Immature natural killer cell (primary cell): ENCODE data around the gene HSD17B10. TPM values are rescaled to one million over a fixed set of nuclear protein-coding genes. Genes with fewer than 3 reads are reported as not detected.
"Not testable (repeated sequence)": the region's sequence is repeated elsewhere in the genome, so short reads cannot be mapped to it uniquely, and the experiment has no call there.

Experiments used
- DNase-seq, 3 donors: peaks; one replicate each; pipeline ENCODE4 v3.0.0; 2022; ENCODE audit warnings: mixed read lengths in 1 of 3
- H3K27ac Mint-ChIP-seq, 6 donors: one replicate each; pipeline ENCODE4 v1.8.0; 2020; ENCODE audit warnings: mixed read lengths in 6 of 6, mild to moderate bottlenecking in 5 of 6, inconsistent platforms in 4 of 6, moderate library complexity in 3 of 6
- H3K27me3 Mint-ChIP-seq, 3 donors: one replicate each; pipeline ENCODE4 v1.8.0; 2020 to 2021; ENCODE audit warnings: low read depth in 3 of 3, mild to moderate bottlenecking in 3 of 3, mixed read lengths in 3 of 3, moderate library complexity in 3 of 3, inconsistent platforms in 1 of 3
- H3K36me3 Mint-ChIP-seq, 3 donors: one replicate each; pipeline ENCODE4 v1.8.0; 2020; ENCODE audit warnings: mixed read lengths in 3 of 3, inconsistent platforms in 2 of 3, mild to moderate bottlenecking in 2 of 3
- H3K4me1 Mint-ChIP-seq, 2 donors: one replicate each; pipeline ENCODE4 v1.8.0; 2020; ENCODE audit warnings: inconsistent platforms in 2 of 2, mild to moderate bottlenecking in 2 of 2, mixed read lengths in 2 of 2, moderate library complexity in 1 of 2
- H3K4me3 Mint-ChIP-seq, 5 donors: one replicate each; pipeline ENCODE4 v1.8.0; 2020; ENCODE audit warnings: mild to moderate bottlenecking in 5 of 5, mixed read lengths in 5 of 5, inconsistent platforms in 3 of 5, moderate library complexity in 3 of 5
- H3K9me3 Mint-ChIP-seq, 6 donors: one replicate each; pipeline ENCODE4 v1.8.0; 2020; ENCODE audit warnings: mild to moderate bottlenecking in 6 of 6, mixed read lengths in 6 of 6, inconsistent platforms in 4 of 6, moderate library complexity in 3 of 6
- polyA plus RNA-seq, 3 donors: library from polyadenylated mRNA; unstranded; fragments of 300-500 nt; fragmentation: Illumina TruSeq; gene quantifications; one replicate each; pipeline ENCODE4 v1.2.3, GENCODE V29; 2021

HSD17B10 gene
- polyA plus RNA-seq, 3 donors from 2014 or later: 170 to 194 (median 188) TPM

DNA sequence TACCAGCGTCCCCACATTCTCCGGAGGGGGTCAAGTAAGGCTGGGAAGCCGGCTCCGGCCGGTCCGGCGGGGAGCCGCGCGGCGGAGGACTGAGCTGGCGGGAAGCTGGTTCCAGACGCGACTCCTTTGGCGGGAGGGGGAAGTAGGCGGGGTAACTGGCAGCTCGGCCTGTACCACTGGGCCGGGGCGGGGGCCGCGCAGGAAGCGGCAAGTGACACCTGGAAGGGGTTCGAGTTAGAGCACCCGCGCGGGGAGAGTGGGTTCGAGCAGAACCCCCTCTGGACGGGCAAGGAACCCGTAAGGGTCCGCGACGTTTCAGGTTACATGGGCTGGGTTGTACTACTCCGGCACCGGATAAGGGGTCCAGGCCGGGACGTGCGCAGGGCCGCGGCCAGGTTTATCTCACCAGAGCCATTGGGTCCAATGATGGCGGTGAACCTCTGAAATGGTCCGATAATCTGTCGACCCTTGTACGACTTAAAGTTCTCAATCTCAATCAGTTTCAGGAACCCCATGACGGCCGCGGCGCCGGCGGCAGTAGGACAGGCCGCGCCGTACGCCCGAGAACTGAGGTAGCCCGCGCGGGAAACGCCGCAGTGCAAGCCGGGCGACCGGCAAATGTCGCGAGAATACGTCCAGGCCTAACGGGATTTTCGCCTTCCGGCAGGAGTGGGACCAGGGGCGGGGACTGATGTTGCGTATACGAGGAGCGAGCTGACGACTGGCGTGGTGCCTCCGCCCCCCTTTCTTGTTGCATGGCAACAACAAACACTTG lies 11.9 kb downstream of the HSD17B10 start, which contains the start of gene SMC1A:
Gene SMC1A (minus strand): TSS at position 569 of the 775 bp plus-strand sequence. CDS start 54 bp downstream, at position 515.
- peaks cover 35 to 44% of the 10 kb centered on the region in 2 donors for H3K4me1 Mint-ChIP-seq
- H3K9me3 Mint-ChIP-seq: no peaks in the 10 kb centered on the region
- H3K27me3 Mint-ChIP-seq: peaks cover 6 to 14% (median 7%) of the 10 kb centered on the region in 3 donors
- H3K27ac Mint-ChIP-seq: peak within 1 kb of the TSS; percentile 94 to 99 (median 98)
- peak; percentile 98 to 99 (median 98) for DNase-seq
- no peaks in the 10 kb centered on the region for H3K36me3 Mint-ChIP-seq
- peak within 1 kb of the TSS; percentile 92 to 97 (median 94) for H3K4me3 Mint-ChIP-seq

DNA sequence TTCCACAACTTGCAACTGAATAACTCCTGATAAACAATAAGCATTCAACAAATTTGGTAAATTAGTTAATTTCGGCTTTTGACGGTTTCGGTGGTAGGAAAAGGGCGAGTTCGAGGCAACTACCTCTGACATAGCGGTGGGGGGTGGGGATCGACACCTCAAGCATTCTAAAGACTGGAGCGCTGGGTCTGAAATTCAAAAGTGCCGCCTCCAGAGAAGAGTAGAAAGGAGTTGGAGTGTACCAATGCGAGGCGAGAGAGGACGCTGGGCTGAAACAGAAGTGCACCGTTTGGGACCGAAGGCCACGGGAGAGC lies 12.4 kb downstream of the HSD17B10 start:
- Mint-ChIP-seq H3K27ac (peak overlapping the region; percentile 94 to 99 (median 98)), H3K9me3 (no peaks in the 10 kb centered on the region), H3K36me3 (no peaks in the 10 kb centered on the region), H3K4me1 (peaks cover 35 to 44% of the 10 kb centered on the region in 2 donors), H3K4me3 (peak overlapping the region; percentile 92 to 97 (median 94)), H3K27me3 (peaks cover 6 to 14% (median 7%) of the 10 kb centered on the region in 3 donors)
- DNase-seq: no peak

DNA sequence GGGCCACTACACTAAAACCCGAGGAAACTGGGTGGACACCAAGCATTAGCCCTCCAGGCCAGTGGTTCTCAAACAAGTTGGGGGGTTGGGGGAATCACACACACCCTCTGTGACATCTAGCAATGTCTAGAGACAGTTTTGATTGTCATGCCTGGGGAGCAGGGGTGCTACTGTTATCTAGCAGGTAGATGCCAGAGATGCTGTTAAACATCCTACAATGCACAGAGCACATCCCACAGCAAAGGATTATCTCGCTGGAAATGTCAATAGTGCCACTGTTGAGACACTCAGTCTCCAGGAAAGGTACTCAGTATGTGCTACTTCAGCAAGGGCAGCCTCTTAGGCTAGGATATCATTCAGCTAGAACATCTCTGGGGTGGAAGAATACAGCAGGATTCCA lies 13.0 kb downstream of the HSD17B10 start:
- peak overlapping the region; percentile 92 to 97 (median 94) for H3K4me3 Mint-ChIP-seq
- H3K27ac Mint-ChIP-seq: peak overlapping the region; percentile 94 to 99 (median 98)
- peaks cover 35 to 44% of the 10 kb centered on the region in 2 donors for H3K4me1 Mint-ChIP-seq
- H3K36me3 Mint-ChIP-seq: no peaks in the 10 kb centered on the region
- H3K27me3 Mint-ChIP-seq: peaks cover 6 to 14% (median 7%) of the 10 kb centered on the region in 3 donors
- DNase-seq: no peak
- H3K9me3 Mint-ChIP-seq: no peaks in the 10 kb centered on the region

DNA sequence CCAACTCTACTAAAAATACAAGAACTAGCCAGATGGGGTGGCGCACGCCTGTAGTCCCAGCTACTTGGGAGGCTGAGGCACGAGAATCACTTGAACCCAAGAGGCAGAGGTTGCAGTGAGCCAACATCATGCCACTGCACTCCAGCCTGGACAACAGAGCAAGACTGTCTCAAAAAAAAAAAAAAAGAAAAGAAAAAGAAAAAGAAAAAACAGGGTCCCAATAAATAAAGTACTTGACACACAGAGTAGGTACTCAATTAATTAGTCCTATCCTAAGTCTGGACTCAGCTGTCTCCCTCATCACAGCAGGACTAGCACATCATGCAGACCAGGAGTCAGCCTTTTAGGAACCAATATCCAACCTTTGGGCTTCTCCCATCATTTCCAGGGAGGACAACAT lies 13.8 kb downstream of the HSD17B10 start:
- not testable (repeated sequence) for H3K36me3 Mint-ChIP-seq, H3K9me3 Mint-ChIP-seq, DNase-seq
- peaks cover 35 to 44% of the 10 kb centered on the region in 2 donors for H3K4me1 Mint-ChIP-seq
- H3K27me3 Mint-ChIP-seq: peaks cover 6 to 14% (median 7%) of the 10 kb centered on the region in 3 donors
- peak overlapping the region in 3 of 6 donors; percentile 7 to 98 (median 98) for H3K27ac Mint-ChIP-seq
- H3K4me3 Mint-ChIP-seq: peak overlapping the region in 4 of 5 donors; percentile 44 to 94 (median 93)

DNA sequence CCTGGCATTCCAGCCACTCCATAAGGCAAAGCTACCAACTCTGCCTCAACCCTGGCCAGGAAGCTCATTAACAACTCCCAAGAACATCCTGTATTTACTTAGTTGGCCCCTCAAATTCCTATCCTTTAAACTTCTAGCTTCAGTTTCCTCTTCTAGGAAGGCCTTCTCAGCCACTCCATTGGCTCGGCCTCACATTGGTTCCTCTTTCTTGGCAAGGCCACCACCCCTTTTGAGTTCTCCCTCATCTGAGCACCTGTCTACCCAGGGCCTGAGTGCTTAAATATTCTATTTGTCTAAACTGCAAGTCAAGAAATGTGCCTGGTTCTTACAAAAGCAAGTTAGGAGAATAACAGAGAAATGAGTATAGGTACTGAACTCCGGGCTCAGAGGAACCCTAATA lies 21.7 kb downstream of the HSD17B10 start:
- Mint-ChIP-seq H3K27me3 (peaks cover 0 to 4% (median 1%) of the 10 kb centered on the region in 3 donors), H3K4me1 (peaks cover 6 to 14% of the 10 kb centered on the region in 2 donors), H3K36me3 (peaks cover 4 to 48% (median 26%) of the 10 kb centered on the region in 3 donors), H3K4me3 (no peak overlapping the region), H3K9me3 (peaks cover 0 to 4% (median 0%) of the 10 kb centered on the region in 6 donors), H3K27ac (no peak overlapping the region)
- DNase-seq: no peak

DNA sequence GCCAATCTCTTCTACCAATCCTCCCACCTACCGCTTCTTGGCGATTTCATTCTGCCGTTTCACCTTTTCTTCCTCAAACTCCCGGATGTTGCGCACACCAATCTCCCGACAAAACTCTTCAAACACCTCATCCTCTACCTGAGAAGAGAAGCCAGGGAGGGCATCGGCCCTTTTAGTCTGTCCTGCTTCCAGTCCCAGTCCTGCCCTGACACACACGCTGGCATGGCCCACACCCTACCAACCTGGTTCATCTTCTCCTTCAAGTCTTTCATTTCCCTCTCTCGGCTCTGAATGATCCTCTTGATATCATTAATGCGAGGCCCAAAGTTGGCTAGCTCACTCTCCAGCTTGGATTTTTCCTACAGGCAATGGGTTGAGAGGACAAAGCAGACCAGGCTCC lies 30.6 kb downstream of the HSD17B10 start:
- no peaks in the 10 kb centered on the region for H3K4me1 Mint-ChIP-seq
- H3K36me3 Mint-ChIP-seq: peaks cover 6 to 61% (median 20%) of the 10 kb centered on the region in 3 donors
- H3K27me3 Mint-ChIP-seq: peaks cover 0 to 5% (median 1%) of the 10 kb centered on the region in 3 donors
- H3K4me3 Mint-ChIP-seq: no peak overlapping the region
- no peaks in the 10 kb centered on the region for H3K9me3 Mint-ChIP-seq
- no peak overlapping the region for H3K27ac Mint-ChIP-seq
- DNase-seq: no peak

DNA sequence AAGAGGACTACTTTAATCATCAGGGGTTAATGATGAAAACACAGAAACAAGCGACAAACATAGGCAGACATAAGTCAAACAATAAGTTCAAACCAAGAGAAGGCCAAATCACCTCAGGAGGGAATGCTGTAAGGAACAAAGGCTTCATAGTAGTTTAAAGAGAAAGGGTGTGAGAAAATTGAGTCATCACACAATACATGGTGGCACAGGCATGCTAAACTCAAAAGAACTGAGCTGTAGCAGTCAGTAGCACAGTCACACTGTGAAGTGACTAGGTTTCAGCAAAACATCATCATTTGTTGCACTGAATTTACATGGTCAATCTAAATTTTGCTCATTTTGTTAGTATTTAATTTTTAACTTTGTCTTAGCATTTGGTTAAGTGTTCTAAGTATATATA lies 36.0 kb downstream of the HSD17B10 start:
- no peak for DNase-seq
- Mint-ChIP-seq H3K9me3 (no peaks in the 10 kb centered on the region), H3K36me3 (peaks cover 20 to 54% (median 24%) of the 10 kb centered on the region in 3 donors), H3K27me3 (peaks cover 2 to 5% (median 5%) of the 10 kb centered on the region in 3 donors), H3K4me3 (no peak overlapping the region), H3K27ac (peak overlapping the region in 1 of 6 donors; percentile 30), H3K4me1 (no peaks in the 10 kb centered on the region)

DNA sequence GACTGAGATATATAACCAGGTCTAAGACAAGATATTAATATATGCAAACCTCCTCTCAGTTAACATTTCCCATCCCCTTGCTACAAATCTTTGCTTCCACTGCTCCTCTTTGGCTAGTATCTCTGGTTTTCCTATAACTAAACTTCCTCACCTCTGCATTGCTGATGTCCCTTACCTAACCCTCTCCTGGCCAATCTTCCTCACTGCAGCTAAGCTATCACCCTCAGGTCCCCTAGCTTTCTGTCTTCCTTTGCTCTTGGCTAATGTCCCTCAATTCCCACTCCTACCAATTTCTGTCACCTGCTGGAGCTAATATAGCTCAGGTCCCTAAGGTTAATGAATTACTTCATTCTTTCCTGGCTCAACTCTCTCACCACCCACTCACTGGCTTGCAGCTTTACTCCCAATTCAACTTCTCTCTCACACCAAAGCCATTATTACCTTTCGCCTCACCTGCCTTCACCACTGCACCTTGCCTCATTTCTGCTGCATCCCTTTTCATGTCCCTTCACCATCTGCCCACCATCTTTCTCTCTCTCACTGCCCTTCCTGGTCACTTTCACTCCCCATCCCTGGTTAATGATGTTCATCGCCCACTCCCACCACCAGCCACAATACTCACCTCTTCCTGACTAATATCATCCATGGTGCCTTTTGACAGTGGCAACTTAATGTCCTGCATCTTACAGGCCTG lies 38.4 kb downstream of the HSD17B10 start:
- no peak overlapping the region for H3K4me3 Mint-ChIP-seq
- no peaks in the 10 kb centered on the region for H3K4me1 Mint-ChIP-seq
- DNase-seq: no peak
- peaks cover 0 to 4% (median 2%) of the 10 kb centered on the region in 3 donors for H3K27me3 Mint-ChIP-seq
- H3K27ac Mint-ChIP-seq: peak overlapping the region in 3 of 6 donors; percentile 1 to 42 (median 12)
- no peaks in the 10 kb centered on the region for H3K9me3 Mint-ChIP-seq
- H3K36me3 Mint-ChIP-seq: peaks cover 14 to 47% (median 14%) of the 10 kb centered on the region in 3 donors

DNA sequence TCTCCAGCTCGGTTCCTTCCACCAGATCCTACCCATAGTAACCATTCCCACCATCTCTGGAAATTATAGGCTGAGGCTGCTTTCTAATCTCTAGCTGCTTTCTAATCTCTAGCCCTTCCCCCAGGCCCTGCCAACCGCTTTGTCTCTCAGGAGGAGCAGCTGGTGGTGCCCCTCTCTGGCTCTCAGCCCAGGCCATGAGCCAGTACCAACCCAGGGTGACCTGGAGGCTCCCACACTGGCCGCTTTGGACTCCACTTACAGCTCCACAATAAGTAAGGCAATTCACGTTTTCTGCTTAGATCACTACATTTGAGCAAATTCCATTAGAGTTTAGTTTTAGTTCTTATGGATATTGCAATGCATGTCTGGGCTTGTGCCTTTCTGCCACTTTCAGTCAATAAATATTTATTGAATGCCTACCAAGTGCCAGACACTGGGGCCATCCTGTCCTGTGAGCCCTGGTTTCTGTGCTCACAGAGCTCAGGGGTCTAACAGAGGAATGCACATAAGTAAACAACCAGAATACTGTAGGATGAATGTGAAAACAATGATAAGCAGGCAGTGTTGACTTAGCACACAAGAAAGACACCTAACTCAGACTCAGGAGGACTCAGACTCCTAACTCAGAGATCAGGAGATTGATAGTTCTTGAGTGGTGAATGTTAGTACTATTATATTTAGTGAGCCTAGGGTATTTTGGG lies 50.6 kb downstream of the HSD17B10 start:
- no peak for DNase-seq
- H3K36me3 Mint-ChIP-seq: peaks cover 6 to 54% (median 21%) of the 10 kb centered on the region in 3 donors
- no peak overlapping the region for H3K27ac Mint-ChIP-seq
- H3K4me3 Mint-ChIP-seq: no peak overlapping the region
- H3K27me3 Mint-ChIP-seq: peaks cover 0 to 2% (median 0%) of the 10 kb centered on the region in 3 donors
- H3K4me1 Mint-ChIP-seq: no peaks in the 10 kb centered on the region
- no peaks in the 10 kb centered on the region for H3K9me3 Mint-ChIP-seq

Other genes with a start within 250 kb of the HSD17B10 start
- gene KDM5C, start 209.2 kb downstream of the HSD17B10 start, polyA plus RNA-seq: 10 to 100 TPM in 2 of 3 donors, 1 to 10 TPM in 1; 8.1 to 42.8 (median 21.1) TPM
- gene IQSEC2, start 152.8 kb downstream of the HSD17B10 start, polyA plus RNA-seq: 1 to 10 TPM in 1 of 3 donors, under 1 TPM in 2; 0.08 to 1.7 (median 0.21) TPM
- gene SMC1A, start 11.7 kb downstream of the HSD17B10 start, polyA plus RNA-seq: 100 to 1,000 TPM in 1 of 3 donors, 10 to 100 TPM in 2; 43.1 to 105 (median 47.5) TPM
- under 1 TPM in 1 of 3 donors, not detected in 2; 0.71 TPM for gene RIBC1, start 11.5 kb downstream of the HSD17B10 start, polyA plus RNA-seq